Suprapubic skin (tissue), 4 donors: Measurements from ENCODE around the gene LMF1. TPM values are rescaled to one million over a fixed set of nuclear protein-coding genes. Genes with fewer than 3 reads are reported as not detected.

ENCODE experiments used
- DNase-seq, 2 donors: peaks; one replicate each; pipeline ENCODE4 v3.0.0-alpha.2; 2019; ENCODE audit warnings: low spot score in 2 of 2
- H3K27ac ChIP-seq: fragments of 200-600 bp; sonication (generic); one replicate; pipeline ENCODE4 v1.5.1; 2019
- H3K27me3 ChIP-seq: fragments of 200-600 bp; sonication (generic); one replicate; pipeline ENCODE4 v1.5.1; 2019
- H3K36me3 ChIP-seq: fragments of 200-600 bp; sonication (generic); one replicate; pipeline ENCODE4 v1.5.1; 2019
- H3K4me1 ChIP-seq: fragments of 200-600 bp; sonication (generic); one replicate; pipeline ENCODE4 v1.5.1; 2019
- H3K4me3 ChIP-seq: fragments of 200-600 bp; sonication (generic); one replicate; pipeline ENCODE4 v1.5.1; 2019; ENCODE audit warnings: mild to moderate bottlenecking
- H3K9me3 ChIP-seq: fragments of 200-600 bp; sonication (generic); one replicate; pipeline ENCODE4 v1.5.1; 2019
- CTCF ChIP-seq, 2 donors: fragments of 200-600 bp in 1 of 2; fragments of 450-650 bp in 1 of 2; sonication (generic) in 1 of 2; IDR thresholded peaks; one replicate each; pipeline ENCODE4 v1.5.1; 2016 to 2019; ENCODE audit warnings: antibody characterized with exemption in 2 of 2, mild to moderate bottlenecking in 1 of 2, moderate library complexity in 1 of 2
- EP300 ChIP-seq: sonication (generic); formaldehyde crosslinking; IDR thresholded peaks from one replicate; pipeline ENCODE4 v1.6.1; 2017; ENCODE audit warnings: antibody characterized with exemption
- POLR2A ChIP-seq, 2 donors: fragments of 450-650 bp; IDR thresholded peaks; one replicate each; pipeline ENCODE4 v1.6.1; 2017; ENCODE audit warnings: antibody characterized with exemption in 2 of 2, mild to moderate bottlenecking in 2 of 2, moderate library complexity in 2 of 2
- POLR2AphosphoS5 ChIP-seq, 3 donors: sonication (generic); formaldehyde crosslinking; IDR thresholded peaks; one replicate each; pipeline ENCODE4 v1.6.1; 2017; ENCODE audit warnings: antibody characterized with exemption in 3 of 3
- WGBS: methylation state at CpG from one replicate; pipeline ENCODE4 v1.1.5; 2018; 5-methylcytosine and 5-hydroxymethylcytosine counted together
- total RNA-seq, 4 donors: library from RNA; depleted of rRNA; stranded (reverse); fragments of >200 nt; gene quantifications; one replicate each; pipeline ENCODE4 v1.1.0, GENCODE V29; 2016

Gene LMF1
- total RNA-seq, 4 donors from 2014 or later, result 32.1 to 117 (median 38.0) TPM

GRCh38 chr16:927406-927805, 43.4 kb downstream of the LMF1 start:
- Histone ChIP-seq H3K27me3 (no peaks in the 10 kb centered on the region), H3K36me3 (peaks cover 57% of the 10 kb centered on the region)
- 86% methylated on average over 15 of the region's 15 CpGs for WGBS

GRCh38 chr16:926715-927114, 44.1 kb downstream of the LMF1 start:
- Histone ChIP-seq H3K4me3 (no peak overlapping the region), H3K27ac (no peak overlapping the region), H3K9me3 (no peaks in the 10 kb centered on the region), H3K36me3 (peaks cover 62% of the 10 kb centered on the region), H3K27me3 (no peaks in the 10 kb centered on the region), H3K4me1 (no peaks in the 10 kb centered on the region)
- TF ChIP-seq CTCF (IDR thresholded peaks at IDR 0.05), result no peak
- no peak for TF ChIP-seq POLR2A (IDR thresholded peaks at IDR 0.05)
- TF ChIP-seq EP300, result no peak
- TF ChIP-seq POLR2AphosphoS5 (IDR thresholded peaks at IDR 0.05), result no peak
- DNase-seq, result no peak
- 91% methylated on average over 4 of the region's 8 CpGs for WGBS

More at GRCh38 chr16:927406-927805, 43.4 kb downstream of the LMF1 start:
- Histone ChIP-seq H3K27ac (no peak overlapping the region), H3K9me3 (no peaks in the 10 kb centered on the region), H3K4me3 (no peak overlapping the region), H3K4me1 (no peaks in the 10 kb centered on the region)
- no peak for TF ChIP-seq CTCF (IDR thresholded peaks at IDR 0.05)
- no peak for TF ChIP-seq POLR2AphosphoS5 (IDR thresholded peaks at IDR 0.05)
- no peak for TF ChIP-seq POLR2A (IDR thresholded peaks at IDR 0.05)
- no peak for TF ChIP-seq EP300
- no peak for DNase-seq

GRCh38 chr16:924806-925205, 46.0 kb downstream of the LMF1 start:
- TF ChIP-seq POLR2AphosphoS5 (IDR thresholded peaks at IDR 0.05), result no peak
- TF ChIP-seq CTCF (IDR thresholded peaks at IDR 0.05), result no peak
- TF ChIP-seq EP300, result no peak
- TF ChIP-seq POLR2A (IDR thresholded peaks at IDR 0.05), result no peak
- H3K27ac ChIP-seq, result no peak overlapping the region
- 82% methylated on average over 13 of the region's 13 CpGs for WGBS

GRCh38 chr16:924063-924462, 46.7 kb downstream of the LMF1 start:
- 86% methylated on average over 5 of the region's 5 CpGs for WGBS
- Histone ChIP-seq H3K36me3 (peaks cover 43% of the 10 kb centered on the region), H3K27me3 (no peaks in the 10 kb centered on the region), H3K27ac (no peak overlapping the region), H3K9me3 (no peaks in the 10 kb centered on the region), H3K4me3 (no peak overlapping the region), H3K4me1 (peaks cover 15% of the 10 kb centered on the region)
- no peak for TF ChIP-seq CTCF (IDR thresholded peaks at IDR 0.05)
- TF ChIP-seq POLR2A (IDR thresholded peaks at IDR 0.05), result no peak
- TF ChIP-seq POLR2AphosphoS5 (IDR thresholded peaks at IDR 0.05), result no peak
- no peak for TF ChIP-seq EP300
- DNase-seq, result no peak

More at GRCh38 chr16:924806-925205, 46.0 kb downstream of the LMF1 start:
- Histone ChIP-seq H3K36me3 (peaks cover 44% of the 10 kb centered on the region), H3K27me3 (no peaks in the 10 kb centered on the region), H3K4me1 (peaks cover 14% of the 10 kb centered on the region), H3K9me3 (no peaks in the 10 kb centered on the region), H3K4me3 (no peak overlapping the region)
- DNase-seq, result no peak

- Histone ChIP-seq H3K27ac (no peak overlapping the region), H3K4me3 (no peak overlapping the region), H3K27me3 (no peaks in the 10 kb centered on the region), H3K36me3 (peaks cover 40% of the 10 kb centered on the region), H3K9me3 (no peaks in the 10 kb centered on the region), H3K4me1 (peaks cover 15% of the 10 kb centered on the region)
- WGBS, result 92% methylated on average over 9 of the region's 9 CpGs
- TF ChIP-seq CTCF (IDR thresholded peaks at IDR 0.05) (no peak), POLR2A (IDR thresholded peaks at IDR 0.05) (no peak)
- no peak for DNase-seq
Measured at GRCh38 chr16:923184-923583, 47.6 kb downstream of the LMF1 start.
